ENCODE data around the gene PYY.
"Not testable (repeated sequence)": the region's sequence is repeated elsewhere in the genome, so short reads cannot be mapped to it uniquely, and the experiment has no call there.

Gene PYY

GRCh38 chr17:43979011-43979410 is 25.3 kb upstream of the PYY start:
- DNase-seq (ENCODE audit: low read depth in 2 of 2) = no peak

- no peak for DNase-seq (ENCODE audit: low read depth in 2 of 2)
These were observed 24.3 kb upstream of the PYY start for GRCh38 chr17:43978078-43978477.

GRCh38 chr17:43976963-43977837 is 23.5 kb upstream of the PYY start:
- DNase-seq (ENCODE audit: low read depth in 2 of 2) = no peak

DNA sequence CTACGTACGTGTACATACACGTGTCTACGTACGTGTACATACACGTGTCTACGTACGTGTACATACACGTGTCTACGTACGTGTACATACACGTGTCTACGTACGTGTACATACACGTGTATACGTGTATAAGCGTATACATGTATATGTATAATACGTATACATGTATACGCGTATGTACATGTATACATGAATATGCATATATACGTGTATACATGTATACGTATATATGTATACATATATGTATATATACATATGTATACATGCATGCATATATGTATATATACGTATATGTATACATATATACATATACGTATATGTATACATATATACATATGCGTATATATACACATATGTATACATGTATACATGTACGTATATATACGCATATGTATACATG is 22.2 kb upstream of the PYY start:
- DNase-seq (ENCODE audit: low read depth in 2 of 2) = no peak

- no peak for DNase-seq (ENCODE audit: low read depth in 2 of 2)
These were observed 20.9 kb upstream of the PYY start for GRCh38 chr17:43974382-43975266.

GRCh38 chr17:43972444-43973212 is 18.9 kb upstream of the PYY start:
- not testable (repeated sequence) for DNase-seq (ENCODE audit: low read depth in 2 of 2)

DNA sequence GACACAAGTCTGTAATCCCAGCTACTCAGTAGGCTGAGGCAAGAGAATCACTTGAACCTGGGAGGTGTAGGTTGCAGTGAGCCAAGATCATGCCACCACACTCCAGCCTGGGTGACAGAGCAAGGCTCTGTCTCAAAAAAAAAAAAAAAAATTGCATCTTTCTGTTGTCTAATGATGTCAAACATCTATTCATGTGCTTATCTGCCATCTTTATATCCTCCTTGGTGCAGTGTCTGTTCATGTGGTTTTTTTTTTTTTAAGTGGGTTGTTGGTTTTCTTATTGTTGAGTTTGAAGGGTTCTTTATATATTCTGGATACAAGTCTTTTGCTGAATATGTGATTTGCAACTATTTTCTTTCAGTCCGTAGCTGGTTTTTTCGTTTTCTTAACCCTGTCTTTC is 17.7 kb upstream of the PYY start:
- DNase-seq (ENCODE audit: low read depth in 2 of 2) = not testable (repeated sequence)

DNA sequence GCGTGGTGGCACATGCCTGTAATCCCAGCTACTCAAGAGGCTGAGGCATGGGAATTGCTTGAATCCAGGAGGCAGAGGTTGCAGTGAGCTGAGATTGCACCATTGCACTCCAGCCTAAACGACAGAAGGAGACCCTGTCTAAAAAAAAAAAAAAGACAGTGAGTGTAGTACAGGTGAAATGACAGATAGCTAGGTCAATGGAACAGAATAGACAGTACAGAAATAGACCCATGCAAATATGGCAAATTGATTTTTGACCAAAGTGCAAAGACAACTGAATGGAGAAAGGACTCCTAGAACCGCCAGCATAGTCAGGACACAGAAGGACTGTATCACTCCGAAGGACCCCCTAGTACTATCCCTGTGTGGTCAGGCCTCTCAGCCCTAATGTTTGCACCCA is 16.6 kb upstream of the PYY start:
- no peak for DNase-seq (ENCODE audit: low read depth in 2 of 2)

- DNase-seq (ENCODE audit: low read depth in 2 of 2) = no peak
These were observed 13.6 kb upstream of the PYY start for GRCh38 chr17:43967251-43967875.

- DNase-seq (ENCODE audit: low read depth in 2 of 2) = no peak
These were observed 12.5 kb upstream of the PYY start for GRCh38 chr17:43966276-43966675.

DNA sequence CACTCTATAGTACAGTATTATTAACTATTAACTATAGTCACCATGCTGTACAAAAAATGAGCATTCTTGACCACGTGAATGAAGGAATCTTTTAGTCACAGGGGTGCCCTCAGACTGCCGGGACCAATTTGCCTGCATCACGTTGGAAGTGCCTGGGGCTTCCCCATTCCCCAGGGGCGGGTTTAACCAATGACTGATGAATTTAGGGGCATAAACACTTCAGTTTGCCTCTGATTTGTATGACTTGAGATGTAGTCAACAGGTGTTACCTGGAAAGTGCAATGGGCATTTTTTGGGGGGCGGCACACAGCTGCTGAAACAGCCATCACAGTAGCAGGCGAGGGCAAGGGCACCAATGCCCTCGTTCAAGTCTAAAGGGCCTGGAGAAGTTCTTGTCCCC is 8.7 kb upstream of the PYY start:
- DNase-seq (ENCODE audit: low read depth in 2 of 2) = no peak

DNA sequence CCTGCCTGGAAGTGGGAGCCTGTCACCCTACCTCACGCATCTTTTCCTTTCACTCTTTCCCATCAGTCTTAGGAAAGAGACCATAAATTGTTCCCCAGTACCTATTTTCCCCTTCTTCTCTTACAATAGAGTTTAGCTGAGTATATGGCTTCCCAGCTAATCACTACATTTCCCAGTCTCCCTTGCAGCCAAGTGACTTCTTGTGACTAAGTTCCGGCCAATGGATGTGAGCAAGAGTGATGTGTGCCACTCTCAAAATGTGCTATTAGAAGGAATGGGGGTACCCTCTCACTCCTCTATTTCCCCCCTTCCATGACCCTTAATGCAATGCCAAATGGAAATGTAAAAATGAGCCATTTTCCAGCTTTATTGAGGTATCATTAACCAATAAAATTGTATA is 8.2 kb upstream of the PYY start:
- DNase-seq (ENCODE audit: low read depth in 2 of 2) = no peak

DNA sequence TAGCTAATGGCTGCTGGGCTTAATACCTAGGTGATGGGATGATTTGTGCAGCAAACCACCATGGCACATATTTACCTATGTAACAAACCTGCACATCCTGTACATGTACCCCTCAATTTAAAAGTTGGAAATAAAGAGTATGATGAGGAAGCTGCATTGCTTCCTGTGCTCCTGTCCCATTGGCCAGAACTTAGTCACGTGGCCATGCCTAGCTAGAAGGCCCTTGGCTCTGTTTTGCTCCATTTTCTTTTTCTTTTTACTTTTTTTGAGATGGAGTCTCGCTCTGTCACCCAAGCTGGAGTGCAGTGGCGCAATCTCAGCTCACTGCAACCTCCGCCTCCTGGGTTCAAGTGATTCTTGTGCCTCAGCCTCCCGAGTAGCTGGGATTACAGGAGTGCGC is 7.6 kb upstream of the PYY start:
- not testable (repeated sequence) for DNase-seq (ENCODE audit: low read depth in 2 of 2)

- no peak for DNase-seq (ENCODE audit: low read depth in 2 of 2)
These were observed 5.1 kb upstream of the PYY start for GRCh38 chr17:43958748-43959352.

DNA sequence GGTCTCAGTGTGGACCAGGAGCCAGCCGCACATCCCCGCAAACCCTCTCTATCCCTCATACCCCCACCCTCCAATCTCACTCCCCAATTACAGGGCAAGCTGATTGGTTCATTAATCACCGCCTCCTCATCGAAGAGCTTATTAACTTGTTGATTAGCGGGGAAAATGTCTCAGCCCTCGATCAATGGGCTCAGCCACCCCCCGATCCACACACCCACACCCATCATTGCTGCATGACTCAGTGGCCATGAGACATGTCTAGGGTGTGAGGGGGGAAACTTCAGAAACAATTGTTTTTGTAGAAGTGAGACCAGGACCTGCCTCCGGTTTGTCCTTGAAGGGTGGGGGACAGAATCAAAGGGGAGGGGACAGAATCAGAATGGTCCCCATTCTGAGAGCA is 2.5 kb upstream of the PYY start:
- DNase-seq (ENCODE audit: low read depth in 2 of 2) = no peak

DNA sequence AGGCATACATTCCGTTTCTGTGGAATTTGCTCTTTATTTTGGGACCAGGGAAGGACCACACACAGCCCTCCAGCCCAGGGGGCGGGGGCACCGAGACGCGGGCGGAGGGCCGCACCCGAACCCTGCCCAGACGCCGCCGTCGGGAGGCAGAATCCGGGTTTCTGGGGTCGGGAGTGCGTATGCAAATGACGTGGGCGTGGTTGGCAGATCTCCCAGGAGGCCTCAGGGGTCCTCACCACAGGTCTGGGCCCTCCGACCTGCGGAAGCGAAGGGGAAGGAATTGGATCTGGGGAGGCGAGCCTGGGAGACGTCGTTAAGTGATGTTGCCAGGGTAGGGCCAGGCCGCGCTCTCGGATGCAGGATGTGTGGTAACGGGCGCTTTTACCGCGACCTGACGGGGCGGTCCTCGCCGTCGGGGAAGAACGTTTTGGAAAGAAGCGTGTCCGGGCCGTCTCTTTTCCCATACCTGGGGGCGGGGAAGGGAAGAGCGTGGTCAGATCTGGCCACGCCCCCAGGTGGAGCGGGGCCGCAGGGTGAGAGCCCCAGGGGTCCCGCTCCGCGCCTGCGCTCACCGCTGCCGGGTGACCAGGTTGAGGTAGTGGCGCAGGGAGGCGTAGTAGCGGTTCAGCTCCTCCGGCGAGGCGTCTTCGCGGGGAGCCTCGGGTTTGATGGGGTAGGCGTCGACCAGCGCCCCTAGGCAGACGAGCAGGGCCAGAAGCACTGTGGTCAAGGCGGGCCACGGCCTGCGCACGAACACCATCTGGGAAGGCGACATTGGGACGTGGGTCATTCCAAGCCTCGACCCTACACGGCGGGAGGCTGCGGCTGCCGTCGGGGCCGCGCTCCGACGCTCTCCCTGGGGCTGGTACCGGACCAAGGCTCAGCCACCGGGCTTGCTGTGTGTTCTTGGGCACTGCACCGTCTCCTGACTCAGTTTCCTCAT is 745 bp downstream of the PYY start:
- no peak for DNase-seq (ENCODE audit: low read depth in 2 of 2)

GRCh38 chr17:43952351-43952723 is 1.4 kb downstream of the PYY start:
- no peak for DNase-seq (ENCODE audit: low read depth in 2 of 2)

DNA sequence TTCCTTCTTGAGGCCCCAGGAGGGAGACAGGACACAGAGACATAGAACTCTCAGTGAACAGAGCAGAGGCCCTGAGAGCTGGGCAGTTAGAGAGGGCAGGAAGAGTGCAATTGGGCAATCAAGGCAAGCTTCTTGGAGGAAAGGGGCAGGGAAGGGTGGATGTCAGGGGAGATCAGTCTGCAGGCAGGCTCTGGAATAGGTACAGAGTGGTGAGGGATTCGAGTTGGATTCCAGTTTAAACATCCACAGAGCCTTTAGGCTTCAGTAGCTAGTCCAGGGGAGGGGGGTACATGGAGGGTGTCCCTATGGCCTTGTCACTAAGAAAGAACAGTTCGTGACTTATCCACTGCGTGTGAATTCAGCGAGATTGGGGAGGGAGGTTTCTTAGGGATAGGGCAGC is 2.0 kb downstream of the PYY start:
- no peak for DNase-seq (ENCODE audit: low read depth in 2 of 2)

DNA sequence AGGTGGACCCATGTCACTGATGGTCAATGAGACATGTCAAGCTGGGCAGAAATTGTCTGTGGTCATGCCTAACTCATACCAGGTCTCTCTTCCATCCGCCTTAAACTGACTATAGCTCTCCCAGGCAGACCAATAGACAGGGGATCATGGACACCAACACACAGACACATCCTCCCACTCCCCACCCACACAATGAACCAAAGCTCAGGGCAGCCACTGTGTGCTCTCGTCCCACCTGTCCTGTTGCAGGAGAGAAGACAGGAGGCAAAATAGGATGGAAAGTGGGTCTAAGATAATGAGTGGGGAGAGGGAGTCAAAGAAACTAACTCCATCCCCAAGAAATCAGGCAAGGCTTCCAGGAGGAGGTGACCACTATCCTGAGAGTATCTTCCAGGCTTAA is 3.2 kb downstream of the PYY start:
- DNase-seq (ENCODE audit: low read depth in 2 of 2) = no peak

DNA sequence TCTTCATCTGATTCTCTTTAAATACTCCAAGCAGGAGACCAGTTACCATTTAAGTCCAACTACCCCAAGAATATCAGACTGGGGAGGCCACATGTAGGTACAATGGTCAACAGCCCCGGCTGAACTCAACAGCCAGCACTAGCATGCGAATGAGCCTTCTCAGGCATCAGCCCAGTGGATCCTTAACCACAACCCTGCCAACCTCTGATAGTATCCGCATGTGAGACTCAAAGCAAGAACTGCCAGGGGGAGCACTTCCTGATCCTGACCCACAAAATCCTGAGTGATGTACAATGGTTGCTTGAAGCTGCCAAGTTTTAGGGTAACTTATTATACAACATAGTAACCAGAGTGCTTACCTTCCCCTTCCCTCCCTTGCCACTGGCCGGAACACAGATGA is 4.0 kb downstream of the PYY start:
- DNase-seq (ENCODE audit: low read depth in 2 of 2) = no peak

Measured in stimulated activated CD4-positive, alpha-beta T cell treated with anti-CD3 and anti-CD28 coated beads, Interleukin-1b, Interleukin-23, amount 100 ng/mL, for 1 hour (primary cell).